Cardiac septum (tissue), 1 donor: ENCODE measurements around the gene MFSD12. TPM values are rescaled to one million over a fixed set of nuclear protein-coding genes. Genes with fewer than 3 reads are reported as not detected.
A peak's percentile ranks its signal among the peaks of the same experiment; 100 is the strongest.

Experiments
- DNase-seq: peaks from one replicate; pipeline ENCODE4 v3.0.0-alpha.2; 2020; ENCODE audit warnings: low spot score
- intact Hi-C: fragments of 100-400 bp; cut with DNase I; formaldehyde crosslinking; loops from one replicate; pipeline ENCODE4 v1.14.0; 2022
- long read RNA-seq: library from polyadenylated mRNA; unstranded; transcript quantifications from one replicate; pipeline ENCODE4 v2.0.0, GENCODE V29; 2021
- total RNA-seq: library from RNA; stranded (reverse); fragmentation: NEBNext Ultra II Directional; extraction: Animal tissue kit (Norgen Biotek cat#: 25700); gene quantifications from one replicate; pipeline ENCODE4 v1.2.1, GENCODE V29; 2021
- donor health status: DM: no; HTN: no; CAD: no.

MFSD12 gene
- total RNA-seq, result 25.4 TPM
- long read RNA-seq, transcript MFSD12-201 (10 exons, 2,124 nt), result major isoform, 8 of 32 reads
- long read RNA-seq, partial matches to known transcripts, result 6 of 32 reads
- long read RNA-seq, other reads (novel, unspliced or antisense), result 16 of 32 reads

DNA sequence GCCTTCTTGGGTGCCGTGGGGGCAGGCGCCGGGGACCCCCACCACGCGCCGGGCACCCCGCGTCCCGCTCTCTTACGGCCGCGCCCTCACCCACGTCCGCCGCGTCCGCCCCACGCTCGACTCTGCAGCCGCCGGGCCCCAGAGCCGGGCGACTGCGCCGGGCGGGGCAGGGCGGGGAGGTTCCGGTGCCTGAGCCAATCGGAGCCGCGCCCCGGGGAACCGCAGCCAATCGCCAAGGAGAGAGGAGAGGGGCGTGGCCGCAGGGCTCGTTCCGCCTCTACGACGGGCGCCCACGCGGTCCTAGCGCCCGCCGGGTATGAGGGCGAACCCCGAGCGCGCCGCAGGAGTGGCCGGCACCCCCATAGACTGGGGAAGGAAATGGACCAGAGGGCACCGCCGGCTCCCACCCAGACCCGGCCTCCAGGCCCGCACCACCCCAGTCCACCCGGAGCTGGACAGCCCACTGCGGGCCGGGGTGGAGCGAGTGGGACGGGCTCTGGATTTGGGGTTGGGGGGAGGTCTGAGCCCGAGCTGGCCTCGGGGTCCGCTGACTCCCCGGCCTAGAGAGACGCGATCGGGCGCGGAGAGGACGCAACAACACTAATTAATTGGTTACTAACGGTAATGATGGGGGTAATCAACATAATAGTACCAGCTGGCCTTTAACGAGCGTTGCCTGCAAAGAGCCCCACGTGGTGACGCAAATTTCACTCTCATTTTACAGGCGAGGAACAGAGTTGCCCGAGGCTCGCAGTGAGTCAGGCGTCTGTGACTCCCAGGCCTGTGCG lies at the start of gene MFSD12:
Gene MFSD12 (minus strand): TSS at position 126 of the 788 bp plus-strand sequence. CDS start 183 bp downstream, outside the sequence.
- peak; percentile 97 for DNase-seq
- intact Hi-C loops, result loop anchor here (1.0 kb wide), 1 partner anchor 15 kb away; the partner anchor contains the start of gene HMG20B

GRCh38 chr19:3606690-3607289 lies 49.4 kb upstream of the MFSD12 start, which contains the start of gene TBXA2R:
TSS of gene TBXA2R (minus strand) at chr19:3606875. CDS start at chr19:3600634, 6,241 bp downstream.
- intact Hi-C loops, result no loop called here
- peak; percentile 88 for DNase-seq

- DNase-seq, result no peak
- intact Hi-C loops, result no loop called here
Measured at GRCh38 chr19:3606174-3606689, 48.8 kb upstream of the MFSD12 start.

GRCh38 chr19:3605770-3606169 lies 48.4 kb upstream of the MFSD12 start:
- intact Hi-C loops, result no loop called here
- no peak for DNase-seq

GRCh38 chr19:3605361-3605760 lies 48.0 kb upstream of the MFSD12 start:
- intact Hi-C loops, result no loop called here
- no peak for DNase-seq

DNA sequence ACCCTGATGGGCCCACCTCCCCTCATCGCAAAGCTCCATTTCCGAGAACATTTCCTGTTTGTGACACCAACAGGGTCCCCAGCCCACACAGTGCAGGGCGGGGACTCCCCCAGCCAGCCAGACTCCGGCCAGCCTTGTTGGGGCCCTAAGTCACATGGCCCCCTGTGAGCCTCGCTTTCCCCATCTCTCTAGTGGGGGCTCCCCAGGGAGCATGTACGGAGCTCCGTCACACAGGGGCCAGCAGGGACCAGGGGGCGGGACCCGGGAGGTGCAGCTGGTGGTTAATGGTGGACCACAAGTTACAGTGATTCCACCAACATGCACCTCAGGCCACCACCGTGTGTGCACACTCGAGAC lies 47.6 kb upstream of the MFSD12 start:
- intact Hi-C loops, result no loop called here
- no peak for DNase-seq

DNA sequence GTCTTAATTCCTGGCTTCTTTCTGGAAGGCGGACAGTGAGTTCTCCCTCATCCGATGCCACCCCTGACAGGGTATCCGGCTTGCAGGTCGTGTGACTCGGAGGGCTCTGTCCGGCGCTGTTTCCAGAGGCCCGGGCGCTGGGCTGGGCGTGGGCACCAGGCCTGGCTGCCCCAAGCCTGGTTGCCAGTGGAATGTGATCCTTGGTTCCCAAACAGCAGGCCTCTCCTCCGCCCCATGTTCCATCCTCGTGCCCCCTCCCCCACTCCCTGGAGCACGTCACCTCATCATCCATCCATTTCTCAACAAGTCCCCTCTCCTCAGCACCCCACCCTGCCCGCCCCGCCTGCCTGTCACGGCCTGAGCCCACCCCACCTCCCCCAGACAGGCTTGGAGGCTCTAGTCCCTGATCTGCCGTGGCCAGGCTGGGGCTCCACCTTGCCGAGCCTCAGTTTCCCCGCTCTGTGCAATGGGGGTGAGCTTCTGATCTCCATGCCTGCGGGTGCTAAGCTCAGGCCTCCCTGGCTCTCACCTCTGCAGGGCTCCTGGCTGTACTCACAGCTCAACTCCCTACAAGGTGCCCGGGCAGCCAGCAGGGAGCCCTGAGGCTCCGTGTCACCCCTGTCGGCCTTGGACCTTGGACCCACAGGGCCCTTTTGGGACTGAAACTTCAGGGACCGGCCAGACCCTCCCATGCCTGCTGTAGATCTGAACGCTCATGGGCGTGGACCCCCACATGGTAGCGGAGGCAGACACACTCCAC lies 47.0 kb upstream of the MFSD12 start:
- no peak for DNase-seq
- intact Hi-C loops, result no loop called here

GRCh38 chr19:3603121-3603811 lies 45.9 kb upstream of the MFSD12 start:
- intact Hi-C loops, result no loop called here
- no peak for DNase-seq

- intact Hi-C loops, result no loop called here
- DNase-seq, result no peak
Measured at GRCh38 chr19:3601021-3601420, 43.6 kb upstream of the MFSD12 start.

DNA sequence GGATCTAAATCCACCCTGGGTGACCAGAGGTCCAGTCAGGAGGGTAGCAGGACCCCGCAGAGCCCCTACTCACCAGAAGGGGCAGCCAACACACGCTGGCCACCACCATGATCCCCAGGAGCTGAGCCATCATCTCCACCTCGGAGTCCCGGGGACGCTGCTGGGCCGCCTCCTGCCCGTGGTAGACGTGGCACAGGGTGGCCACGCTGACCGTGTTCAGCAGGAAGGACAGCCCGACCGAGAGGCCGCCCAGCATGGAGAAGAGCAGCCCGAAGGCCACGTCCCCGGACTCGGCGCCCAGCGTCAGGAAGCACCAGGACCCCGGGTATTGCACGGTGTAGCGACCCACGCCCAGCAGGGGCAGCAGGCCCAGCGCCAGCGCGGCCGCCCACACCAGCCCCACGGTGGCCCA lies 42.4 kb upstream of the MFSD12 start:
- DNase-seq, result no peak
- intact Hi-C loops, result no loop called here

DNA sequence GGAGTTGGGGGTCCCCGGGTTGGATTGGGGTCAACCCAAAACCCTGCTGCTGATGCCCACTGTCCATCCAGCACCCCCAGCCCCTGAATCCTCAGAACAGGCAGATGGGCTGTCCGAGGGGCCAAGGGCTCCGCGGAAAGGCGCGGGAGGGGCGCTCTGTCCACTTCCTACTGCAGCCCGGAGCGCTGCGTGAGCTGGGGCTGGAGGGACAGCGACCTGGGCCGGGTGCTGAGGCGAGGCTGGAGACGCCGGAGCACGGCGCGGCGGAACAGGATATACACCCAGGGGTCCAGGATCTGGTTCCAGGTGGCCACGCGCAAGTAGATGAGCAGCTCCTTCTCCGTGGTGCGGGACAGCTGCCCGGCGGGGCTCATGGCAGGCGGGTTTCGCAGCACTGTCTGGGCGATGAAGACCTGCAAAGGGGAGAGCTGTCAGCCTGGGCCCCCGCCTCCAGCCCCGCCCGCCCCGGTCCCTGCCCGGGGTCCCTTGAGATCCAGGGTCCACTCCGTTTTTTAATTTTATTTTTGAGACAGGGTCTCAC lies 38.2 kb upstream of the MFSD12 start:
- no peak for DNase-seq
- intact Hi-C loops, result no loop called here

DNA sequence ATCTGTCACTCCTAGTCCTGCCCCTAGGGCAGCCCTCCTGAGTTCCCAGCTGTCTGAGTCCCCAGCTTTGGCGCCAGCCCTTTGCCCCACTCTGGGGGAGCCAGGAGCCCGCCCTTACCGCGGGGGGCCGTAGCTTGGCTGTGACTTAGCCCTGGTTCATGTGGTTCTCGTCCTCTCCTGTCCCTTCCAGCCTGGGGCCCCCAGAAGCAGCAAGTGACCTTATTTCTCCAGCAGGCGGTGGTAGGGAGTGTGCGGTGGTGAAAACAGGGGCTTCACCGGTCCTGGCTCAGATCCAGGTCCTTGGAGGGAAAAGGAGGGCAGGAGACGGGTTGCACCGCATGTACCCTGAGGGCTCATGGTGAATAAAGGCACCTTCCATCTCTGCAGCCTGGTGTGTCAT lies 35.8 kb upstream of the MFSD12 start:
- intact Hi-C loops, result no loop called here
- no peak for DNase-seq

DNA sequence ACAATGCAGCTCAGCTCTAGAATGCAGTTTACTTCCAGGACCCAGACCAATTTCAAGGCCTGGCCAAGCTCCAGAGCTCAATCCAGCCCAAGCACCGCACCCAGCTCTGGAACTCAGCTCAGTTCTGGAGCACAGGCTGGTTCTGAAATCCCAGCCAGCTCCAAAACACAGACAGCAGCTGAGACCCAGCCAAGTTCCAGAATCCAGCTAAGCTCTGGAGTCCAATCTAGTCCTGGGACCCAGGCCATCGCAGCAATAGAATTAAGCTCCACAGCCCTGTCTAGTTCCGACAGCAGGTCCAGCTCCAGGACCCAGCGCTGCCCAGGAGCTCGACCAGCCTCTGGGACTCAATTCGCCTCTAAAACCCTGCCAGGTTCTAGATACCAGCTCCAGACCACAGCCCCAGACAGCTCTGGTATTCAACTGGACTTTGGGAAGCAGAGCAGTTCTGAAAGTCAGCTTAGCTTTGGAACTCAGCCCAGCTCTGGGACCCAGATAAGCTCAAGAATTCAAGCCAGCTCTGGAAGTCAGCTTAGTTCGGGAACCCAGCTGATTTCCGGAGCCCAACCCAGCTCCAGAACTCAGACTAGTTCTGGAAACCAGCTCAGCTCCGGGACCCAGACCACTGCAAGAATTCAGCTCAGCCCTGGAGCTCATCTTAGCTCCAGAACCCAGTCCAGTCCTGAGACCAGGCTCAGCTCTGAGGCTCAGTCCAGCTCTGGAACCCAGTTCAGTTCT lies 34.7 kb upstream of the MFSD12 start:
- intact Hi-C loops, result no loop called here
- no peak for DNase-seq

GRCh38 chr19:3590991-3591659 lies 33.7 kb upstream of the MFSD12 start:
- no peak for DNase-seq
- intact Hi-C loops, result no loop called here

DNA sequence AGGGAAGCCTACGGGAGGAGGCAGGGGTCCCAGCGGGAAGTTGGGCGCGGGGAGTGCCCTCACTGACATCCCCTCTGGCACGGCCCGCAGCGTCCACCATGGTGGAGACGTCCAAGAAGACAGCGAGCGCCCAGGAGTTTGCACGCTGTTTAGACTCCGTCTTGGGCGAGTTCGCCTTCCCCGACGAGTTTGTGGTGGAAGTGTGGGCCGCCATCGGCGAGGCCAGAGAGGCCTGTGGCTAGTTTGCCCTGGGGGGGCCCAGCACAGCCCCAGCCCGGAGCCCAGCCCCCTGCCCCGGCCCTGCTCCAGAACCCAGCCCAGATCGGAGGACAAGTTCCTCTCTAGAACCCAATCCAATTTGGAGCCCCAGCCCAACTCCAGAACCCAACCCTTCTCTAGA lies 32.6 kb upstream of the MFSD12 start:
- intact Hi-C loops, result no loop called here
- DNase-seq, result no peak

DNA sequence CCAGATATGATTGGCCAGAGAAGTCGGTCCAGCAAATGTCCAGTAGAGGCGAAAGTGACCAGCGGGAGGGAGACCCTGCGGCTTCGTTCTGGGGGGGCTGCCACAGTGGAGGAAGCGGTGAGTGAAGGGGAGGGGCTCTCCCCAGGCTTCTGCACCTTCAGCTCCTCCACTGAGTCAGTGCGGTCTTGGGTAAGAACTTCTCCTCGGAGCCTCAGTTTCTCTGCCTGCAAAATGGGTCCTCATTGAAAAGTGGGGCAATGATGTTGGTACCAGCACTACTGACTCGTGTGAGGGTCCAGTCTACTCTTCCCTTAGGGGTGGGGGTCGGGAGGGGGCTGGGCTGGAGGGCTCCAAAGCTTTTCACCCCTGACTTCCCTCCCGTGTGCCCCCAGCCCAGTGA lies 32.1 kb upstream of the MFSD12 start:
- intact Hi-C loops, result no loop called here
- no peak for DNase-seq

GRCh38 chr19:3586707-3587346 lies 29.4 kb upstream of the MFSD12 start:
- DNase-seq, result no peak
- intact Hi-C loops, result no loop called here
